Stimulated activated CD8-positive, alpha-beta memory T cell treated with anti-CD3 and anti-CD28 coated beads, Interleukin-12 subunit alpha, Interleukin-12 subunit beta, amount 100 ng/mL, for 1 hour (primary cell): ENCODE measurements around the gene CCDC85A.
"Not testable (repeated sequence)": the region's sequence is repeated elsewhere in the genome, so short reads cannot be mapped to it uniquely, and the experiment has no call there.

Source experiments
- DNase-seq: peaks from one replicate; pipeline ENCODE4 v3.0.0-alpha.2; 2020; ENCODE audit warnings: low read depth

CCDC85A gene

GRCh38 chr2:56183643-56184499 is at the start of gene CCDC85A:
Gene CCDC85A (plus strand): TSS chr2:56183990. CDS start chr2:56184625, 635 bp downstream.
- DNase-seq = peak; percentile 6

- no peak for DNase-seq
Observed at GRCh38 chr2:56134861-56135260, 48.9 kb upstream of the CCDC85A start.

GRCh38 chr2:56142497-56143061 is 41.2 kb upstream of the CCDC85A start:
- not testable (repeated sequence) for DNase-seq

GRCh38 chr2:56147907-56148306 is 35.9 kb upstream of the CCDC85A start:
- no peak for DNase-seq

GRCh38 chr2:56148825-56149224 is 35.0 kb upstream of the CCDC85A start:
- DNase-seq = no peak

- DNase-seq = no peak
Observed at GRCh38 chr2:56151841-56152240, 31.9 kb upstream of the CCDC85A start.

- DNase-seq = no peak
Observed at GRCh38 chr2:56155188-56155587, 28.6 kb upstream of the CCDC85A start.

GRCh38 chr2:56159875-56160274 is 23.9 kb upstream of the CCDC85A start:
- not testable (repeated sequence) for DNase-seq

- DNase-seq = no peak
Observed at GRCh38 chr2:56167616-56168562, 15.9 kb upstream of the CCDC85A start.

- no peak for DNase-seq
Observed at GRCh38 chr2:56169521-56169920, 14.3 kb upstream of the CCDC85A start.

GRCh38 chr2:56170504-56170903 is 13.3 kb upstream of the CCDC85A start:
- no peak for DNase-seq

GRCh38 chr2:56170988-56171387 is 12.8 kb upstream of the CCDC85A start:
- no peak for DNase-seq

- DNase-seq = no peak
Observed at GRCh38 chr2:56175779-56176178, 8.0 kb upstream of the CCDC85A start.

- DNase-seq = no peak
Observed at GRCh38 chr2:56177420-56178220, 6.2 kb upstream of the CCDC85A start.

GRCh38 chr2:56179931-56180330 is 3.9 kb upstream of the CCDC85A start:
- no peak for DNase-seq

GRCh38 chr2:56182420-56182819 is 1.4 kb upstream of the CCDC85A start:
- no peak for DNase-seq

- DNase-seq = no peak
Observed at GRCh38 chr2:56184500-56185011, 766 bp downstream of the CCDC85A start.

GRCh38 chr2:56185101-56185581 is 1.4 kb downstream of the CCDC85A start:
- DNase-seq = no peak

- no peak for DNase-seq
Observed at GRCh38 chr2:56185582-56186046, 1.8 kb downstream of the CCDC85A start.

- no peak for DNase-seq
Observed at GRCh38 chr2:56191617-56192016, 7.8 kb downstream of the CCDC85A start.

- DNase-seq = no peak
Observed at GRCh38 chr2:56192664-56193305, 9.0 kb downstream of the CCDC85A start.
